PC-9 (cell line): ENCODE data around the gene KDM3B.
"Not testable (repeated sequence)": the region's sequence is repeated elsewhere in the genome, so short reads cannot be mapped to it uniquely, and the experiment has no call there.

Experiments
- CTCF ChIP-seq: fragments of 200-600 bp; sonication (generic); conservative IDR thresholded peaks from 2 replicates; pipeline ENCODE4 v1.6.1; 2017; ENCODE audit warnings: mixed run types, antibody characterized with exemption, mild to moderate bottlenecking, moderate library complexity
- EZH2 ChIP-seq: fragments of 200-600 bp; sonication (generic); IDR thresholded peaks from 2 replicates; pipeline ENCODE4 v1.8.0; 2017; ENCODE audit warnings: antibody characterized with exemption, low read depth

GRCh38 chr5:138389911-138390310 lies 37.4 kb downstream of the KDM3B start:
- TF ChIP-seq CTCF, EZH2: not testable (repeated sequence)
